ENCODE data around the gene HRAS. TPM values are rescaled to one million over a fixed set of nuclear protein-coding genes. Genes with fewer than 3 reads are reported as not detected.

Gene HRAS
- total and polyA plus RNA-seq, 2 of the 8 experiments (the other 6 are each of a cell fraction or from before 2014, with no cell fraction given) = 44.3 to 54.7 TPM

DNA sequence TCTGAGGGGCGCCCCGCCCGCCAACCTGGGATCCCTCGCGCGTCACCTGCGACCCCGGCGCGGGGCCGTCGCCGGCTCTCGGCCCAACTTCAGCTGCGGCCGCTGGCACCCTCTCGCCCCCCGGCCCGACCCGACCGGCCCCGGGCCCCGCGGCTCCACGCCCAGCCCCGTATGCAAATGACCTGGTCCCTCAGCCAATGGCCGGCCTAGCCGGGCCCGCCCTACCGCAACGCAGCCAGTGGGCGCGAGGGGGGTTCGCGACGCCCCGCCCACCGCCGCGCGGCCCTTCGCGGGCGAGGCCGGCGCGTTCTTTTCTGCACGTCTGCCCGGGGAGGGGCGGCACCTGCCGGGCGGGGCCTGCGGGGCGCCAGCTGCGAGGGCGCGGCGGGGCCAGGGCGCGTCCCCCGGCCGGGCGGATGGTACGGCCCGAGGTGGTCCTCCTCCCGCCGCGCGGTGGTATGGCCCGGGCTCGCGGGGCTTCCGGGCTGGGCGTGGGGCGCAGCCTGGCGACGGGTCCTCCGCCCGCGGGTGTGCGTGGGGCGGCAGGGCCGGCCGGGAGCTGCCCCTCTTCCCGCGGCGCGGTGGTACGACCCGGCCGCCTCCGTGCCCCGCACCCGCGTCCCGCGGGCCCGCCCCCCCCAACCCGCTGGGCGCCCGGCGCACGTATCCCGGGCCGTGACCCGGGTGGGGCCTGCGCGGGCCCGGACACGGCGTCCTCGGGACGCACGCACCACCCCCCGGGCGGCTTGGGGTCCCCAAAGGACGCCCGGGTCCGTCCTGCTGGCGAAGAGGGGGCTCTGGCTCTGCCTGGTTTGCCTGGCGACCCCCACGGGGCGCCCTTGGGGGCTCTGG lies 33.2 kb upstream of the HRAS start (continued):
- no peak for TF ChIP-seq RNF2 (IDR thresholded peaks at IDR 0.05; ENCODE audit: borderline replicate concordance, low read depth, low read length, missing control alignments, poor library complexity, severe bottlenecking)

All from H1 (cell line).